GM19463 (cell line): ENCODE data around the gene SCAANT1.

Experiments
- ATAC-seq: cut with Tn5 transposase; IDR thresholded peaks from one replicate; pipeline ENCODE4 v1.9.1; 2021; ENCODE audit warnings: mild to moderate bottlenecking, moderate library complexity; ENCODE audit not compliant: unreplicated experiment

The SCAANT1 gene

DNA sequence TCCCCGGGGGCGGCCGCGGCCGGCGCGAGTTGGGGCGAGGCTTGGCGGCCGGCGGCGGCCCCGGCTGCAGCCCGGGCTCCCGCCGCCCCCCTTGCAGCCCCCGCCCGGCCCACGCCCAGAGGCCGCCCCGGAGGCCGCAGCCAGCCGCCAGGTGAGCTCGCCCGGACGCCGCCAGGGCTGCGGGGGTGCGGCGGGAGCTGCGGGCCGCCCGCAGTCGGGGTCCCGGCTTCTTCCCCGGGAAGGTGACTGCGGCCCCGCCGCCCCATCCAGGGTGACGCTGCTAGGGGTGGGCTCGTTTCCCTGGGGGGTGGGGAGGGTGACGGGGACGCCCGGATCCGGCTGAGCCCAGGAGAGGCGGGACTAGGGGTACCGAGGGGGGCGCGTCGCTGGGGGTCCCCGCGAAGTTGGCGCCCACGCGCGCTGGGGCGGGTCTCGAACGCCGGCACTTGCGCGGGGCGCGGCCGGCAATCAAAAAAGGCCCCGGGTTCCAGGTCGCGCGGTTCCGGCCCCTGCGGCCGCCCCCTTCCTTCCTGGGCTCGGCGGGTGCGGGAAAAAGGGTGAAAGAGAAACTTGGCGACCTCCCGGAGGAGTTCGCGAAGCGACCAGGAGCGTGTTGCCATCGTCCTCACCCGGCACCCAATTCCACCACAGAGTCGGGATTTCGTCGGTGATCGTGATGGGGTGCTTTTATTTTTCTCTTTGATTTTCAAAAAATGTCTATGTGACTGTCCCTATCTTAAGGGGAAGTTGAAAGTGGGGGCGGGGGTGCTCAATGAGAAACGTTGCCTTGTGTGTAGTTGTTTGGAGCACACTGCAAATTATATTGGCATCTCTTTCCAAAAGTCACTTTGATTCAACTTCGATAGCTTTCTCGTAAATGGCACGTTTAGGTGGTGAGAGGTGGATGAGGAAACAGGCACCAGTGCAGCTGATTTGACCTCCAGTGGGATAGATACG is 47.9 kb downstream of the SCAANT1 start:
- peak; percentile 44 for ATAC-seq

DNA sequence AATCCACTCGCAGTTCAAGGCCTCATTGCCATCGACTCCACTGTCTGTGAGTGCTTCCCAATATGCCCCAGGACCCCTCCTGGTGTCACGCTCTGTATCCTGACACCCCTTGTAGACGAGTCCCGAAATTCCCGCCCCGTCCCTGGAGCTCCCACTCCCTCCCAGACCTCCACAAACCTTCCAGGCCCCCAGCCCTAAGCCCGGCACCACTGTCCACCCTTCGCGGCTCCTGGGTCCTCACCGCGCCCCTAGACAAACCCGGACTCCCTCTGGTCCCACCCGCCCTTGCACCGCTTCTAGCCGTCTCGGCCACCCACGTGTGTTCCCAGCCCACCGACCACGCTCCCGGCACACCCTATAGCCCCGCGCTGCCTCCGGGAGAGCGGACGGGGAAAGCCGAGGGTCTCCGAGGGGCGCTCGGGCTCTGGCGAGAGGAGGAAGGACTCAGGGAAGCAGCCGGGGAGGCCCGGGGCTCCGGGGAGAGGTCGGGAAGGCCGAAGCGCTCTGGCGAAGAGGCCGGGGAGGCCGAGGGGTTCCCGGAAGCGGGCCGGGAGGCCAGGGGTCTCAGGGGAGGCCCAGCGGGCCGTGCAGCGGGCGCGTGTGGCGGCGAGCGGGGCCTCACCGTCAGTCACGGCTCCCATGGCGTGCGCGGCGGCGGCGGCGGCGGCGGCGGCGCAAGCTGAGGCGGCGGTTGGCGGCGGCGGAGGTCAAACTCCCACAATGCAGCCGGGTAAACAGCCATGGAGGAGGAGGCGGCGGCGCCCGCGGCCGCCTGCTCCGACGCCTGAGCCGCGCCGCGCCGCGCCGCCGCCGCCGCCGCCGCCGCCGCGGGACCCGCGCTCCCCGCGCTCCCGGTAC is 48.8 kb downstream of the SCAANT1 start, which contains the start of the genes ATXN7 and THOC7:
TSS of gene ATXN7 (plus strand) at position 718 of the 858 bp plus-strand sequence. CDS start 48,732 bp downstream, outside the sequence.
TSS of gene THOC7 (minus strand) at position 656 of the 858 bp plus-strand sequence. CDS start at position 641, 15 bp downstream.
- ATAC-seq: peak; percentile 70

DNA sequence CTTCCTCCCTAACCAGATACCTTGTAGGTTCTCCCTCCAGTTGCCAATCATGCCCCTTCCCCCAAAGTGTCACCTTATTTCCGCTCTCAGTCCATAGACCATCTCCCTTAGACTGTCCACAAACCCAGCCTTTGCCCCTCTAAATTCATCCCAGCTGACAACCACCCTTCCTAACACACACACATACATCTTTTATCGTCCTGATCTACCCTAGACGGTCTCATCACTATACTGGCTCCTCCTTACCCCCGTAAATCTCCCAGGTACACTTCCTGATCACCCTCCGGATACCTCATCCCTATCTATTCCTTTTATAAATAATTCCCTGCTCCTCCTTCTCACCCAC is 49.4 kb downstream of the SCAANT1 start:
- no peak for ATAC-seq
